ENCODE results near the gene CYB561.
A peak's percentile ranks its signal among the peaks of the same experiment; 100 is the strongest.

CYB561 gene

GRCh38 chr17:63452046-63452961 lies 6.2 kb upstream of the CYB561 start:
- ChIA-PET POLR2A (ENCODE audit: low non-redundant PET) (no interaction called here), CTCF (interaction anchor here (0.5 to 2.4 kb wide), 3 partner anchors 11 to 333 kb away, joined by 3 to 8 read pairs (median 3); no protein-coding TSS in a partner anchor)
- TF ChIP-seq CTCF (conservative IDR thresholded peaks at IDR 0.05; ENCODE audit: low read depth): no peak

GRCh38 chr17:63451150-63451549 lies 5.0 kb upstream of the CYB561 start:
- TF ChIP-seq CTCF (conservative IDR thresholded peaks at IDR 0.05; ENCODE audit: low read depth): no peak
- POLR2A ChIA-PET (ENCODE audit: low non-redundant PET): no interaction called here
- CTCF ChIA-PET: no interaction called here
- no peak for DNase-seq (ENCODE audit: low spot score)
- no peak overlapping the region for H3K27ac ChIP-seq

More at GRCh38 chr17:63452046-63452961, 6.2 kb upstream of the CYB561 start:
- no peak for DNase-seq (ENCODE audit: low spot score)
- peak overlapping the region; percentile 47 for H3K27ac ChIP-seq

- H3K27ac ChIP-seq: no peak overlapping the region
- no peak for DNase-seq (ENCODE audit: low spot score)
- TF ChIP-seq CTCF (conservative IDR thresholded peaks at IDR 0.05; ENCODE audit: low read depth): no peak
- ChIA-PET POLR2A (ENCODE audit: low non-redundant PET) (no interaction called here), CTCF (no interaction called here)
Observed at GRCh38 chr17:63450551-63450950, 4.4 kb upstream of the CYB561 start.

GRCh38 chr17:63448655-63449054 lies 2.5 kb upstream of the CYB561 start:
- CTCF ChIA-PET: interaction anchor here (1.4 kb wide), 1 partner anchor 29 kb away, joined by 7 read pairs; no protein-coding TSS in a partner anchor
- DNase-seq (ENCODE audit: low spot score): no peak
- POLR2A ChIA-PET (ENCODE audit: low non-redundant PET): no interaction called here
- no peak overlapping the region for H3K27ac ChIP-seq
- no peak for TF ChIP-seq CTCF (conservative IDR thresholded peaks at IDR 0.05; ENCODE audit: low read depth)

- TF ChIP-seq CTCF (conservative IDR thresholded peaks at IDR 0.05; ENCODE audit: low read depth): no peak
- POLR2A ChIA-PET (ENCODE audit: low non-redundant PET): no interaction called here
- CTCF ChIA-PET: interaction anchor here (0.5 to 5.0 kb wide), 9 partner anchors 13 to 202 kb away, joined by 3 to 28 read pairs (median 5); no protein-coding TSS in a partner anchor
- DNase-seq (ENCODE audit: low spot score): no peak
- peak overlapping the region; percentile 78 for H3K27ac ChIP-seq
Observed at GRCh38 chr17:63447471-63448009, 1.4 kb upstream of the CYB561 start.

- peak overlapping the region; percentile 78 for H3K27ac ChIP-seq
- TF ChIP-seq CTCF (conservative IDR thresholded peaks at IDR 0.05; ENCODE audit: low read depth): no peak
- POLR2A ChIA-PET (ENCODE audit: low non-redundant PET): no interaction called here
- DNase-seq (ENCODE audit: low spot score): peak; percentile 66
- CTCF ChIA-PET: interaction anchor here (0.5 to 5.0 kb wide), 9 partner anchors 12 to 165 kb away, joined by 3 to 28 read pairs (median 5); no protein-coding TSS in a partner anchor
Observed at GRCh38 chr17:63446753-63447470, 806 bp upstream of the CYB561 start.

All from RWPE1 (cell line).